Activated naive CD8-positive, alpha-beta T cell treated with anti-CD3 and anti-CD28 coated beads for 36 hours (primary cell): ENCODE measurements around the gene LCMT2. TPM values are rescaled to one million over a fixed set of nuclear protein-coding genes. Genes with fewer than 3 reads are reported as not detected.

ENCODE experiments used
- total RNA-seq, 2 experiments: library from RNA; stranded (reverse); gene quantifications; one replicate each; pipeline ENCODE4 v1.2.3, GENCODE V29; 2021

The LCMT2 gene
- total RNA-seq, 2 experiments from 2014 or later = 12.4 to 14.3 TPM

Other genes starting within 250 kb of the LCMT2 start
- gene UBR1, start 224.5 kb downstream of the LCMT2 start, total RNA-seq = 10 to 100 TPM; 27.5 to 31.3 TPM
- gene TMEM62, start 197.0 kb downstream of the LCMT2 start, total RNA-seq = 10 to 100 TPM; 13.8 to 13.9 TPM
- 10 to 100 TPM; 40.2 to 45.0 TPM for gene CCNDBP1, start 145.2 kb downstream of the LCMT2 start, total RNA-seq
- not detected for gene EPB42, start 109.6 kb downstream of the LCMT2 start, total RNA-seq
- gene TGM5, start 63.6 kb downstream of the LCMT2 start, total RNA-seq = under 1 TPM; 0.16 to 0.38 TPM
- gene TGM7, start 28.3 kb downstream of the LCMT2 start, total RNA-seq = not detected
- 10 to 100 TPM; 23.2 to 26.8 TPM for gene ZSCAN29, start 40.5 kb upstream of the LCMT2 start, total RNA-seq
- 10 to 100 TPM; 38.0 to 38.3 TPM for gene TUBGCP4, start 40.5 kb upstream of the LCMT2 start, total RNA-seq
- gene TP53BP1, start 162.6 kb upstream of the LCMT2 start, total RNA-seq = 10 to 100 TPM; 24.1 to 24.3 TPM
- under 1 TPM; 0.68 TPM for gene MAP1A, start 187.0 kb upstream of the LCMT2 start, total RNA-seq